Measurements from ENCODE around the gene GPR137. TPM values are rescaled to one million over a fixed set of nuclear protein-coding genes. Genes with fewer than 3 reads are reported as not detected.

Gene GPR137
- total RNA-seq, 2 experiments from 2014 or later = 18.3 to 52.3 TPM

DNA sequence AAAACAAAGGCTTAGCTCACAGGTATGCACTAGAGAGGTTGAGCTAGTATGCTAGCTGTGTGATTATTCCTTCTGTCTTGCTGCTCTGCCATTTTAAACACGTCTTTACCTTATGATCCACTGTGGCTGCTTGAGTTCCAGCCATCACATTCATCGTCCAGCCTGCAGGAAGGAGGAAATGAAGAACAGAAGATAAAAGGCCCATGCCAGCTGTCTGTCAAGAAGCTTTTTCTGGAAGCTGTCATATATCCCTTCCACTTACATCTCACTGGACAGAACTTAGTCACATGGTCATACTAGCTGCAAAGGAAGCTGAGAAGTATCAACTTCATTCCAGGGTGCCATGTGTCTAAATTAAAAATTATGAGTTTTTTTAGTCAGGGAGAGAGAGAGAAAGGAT lies 41.7 kb downstream of the GPR137 start:
- Histone ChIP-seq H3K4me1 (ENCODE audit: insufficient read depth, low read length, poor library complexity, severe bottlenecking) (peaks cover 9% of the 10 kb centered on the region), H3K36me3 (ENCODE audit: insufficient read depth, low read length) (peaks cover 9% of the 10 kb centered on the region; the same call in 1 of the 2 replicates), H4K20me1 (ENCODE audit: insufficient read depth, low read length) (no peaks in the 10 kb centered on the region), H3K79me2 (ENCODE audit: insufficient read depth, low read depth, low read length) (no peaks in the 10 kb centered on the region), H3K9me3 (ENCODE audit: low read length) (no peaks in the 10 kb centered on the region), H3K4me3 (ENCODE audit: low read depth, low read length, poor library complexity, severe bottlenecking) (no peak overlapping the region), H3K27ac (ENCODE audit: low read depth, low read length, poor library complexity, severe bottlenecking) (no peak overlapping the region), H2AFZ (ENCODE audit: low read length) (no peak overlapping the region), H3K9me2 (ENCODE audit: insufficient read depth, low read length) (no peaks in the 10 kb centered on the region), H3K4me2 (ENCODE audit: low read length) (no peak overlapping the region)
- ChIA-PET POLR2A (no interaction called here), CTCF (ENCODE audit: unreplicated experiment) (interaction anchor here (0.5 kb wide), 1 partner anchor 589 kb away, joined by 3 read pairs; no protein-coding TSS in a partner anchor)
- no peak for DNase-seq (ENCODE audit: low spot score)
- TF ChIP-seq EZH2phosphoT487 (IDR thresholded peaks at IDR 0.05; ENCODE audit: borderline replicate concordance, low read depth, low read length) = no peak
- TF ChIP-seq, protein P1, sequence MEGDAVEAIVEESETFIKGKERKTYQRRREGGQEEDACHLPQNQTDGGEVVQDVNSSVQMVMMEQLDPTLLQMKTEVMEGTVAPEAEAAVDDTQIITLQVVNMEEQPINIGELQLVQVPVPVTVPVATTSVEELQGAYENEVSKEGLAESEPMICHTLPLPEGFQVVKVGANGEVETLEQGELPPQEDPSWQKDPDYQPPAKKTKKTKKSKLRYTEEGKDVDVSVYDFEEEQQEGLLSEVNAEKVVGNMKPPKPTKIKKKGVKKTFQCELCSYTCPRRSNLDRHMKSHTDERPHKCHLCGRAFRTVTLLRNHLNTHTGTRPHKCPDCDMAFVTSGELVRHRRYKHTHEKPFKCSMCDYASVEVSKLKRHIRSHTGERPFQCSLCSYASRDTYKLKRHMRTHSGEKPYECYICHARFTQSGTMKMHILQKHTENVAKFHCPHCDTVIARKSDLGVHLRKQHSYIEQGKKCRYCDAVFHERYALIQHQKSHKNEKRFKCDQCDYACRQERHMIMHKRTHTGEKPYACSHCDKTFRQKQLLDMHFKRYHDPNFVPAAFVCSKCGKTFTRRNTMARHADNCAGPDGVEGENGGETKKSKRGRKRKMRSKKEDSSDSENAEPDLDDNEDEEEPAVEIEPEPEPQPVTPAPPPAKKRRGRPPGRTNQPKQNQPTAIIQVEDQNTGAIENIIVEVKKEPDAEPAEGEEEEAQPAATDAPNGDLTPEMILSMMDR (conservative IDR thresholded peaks at IDR 0.05; ENCODE audit: low read length) = no peak
- intact Hi-C loops (cut with micrococcal nuclease; ENCODE audit: unreplicated experiment) = no loop called here
- BruUV-seq (replicated peaks) = no TSS peak

DNA sequence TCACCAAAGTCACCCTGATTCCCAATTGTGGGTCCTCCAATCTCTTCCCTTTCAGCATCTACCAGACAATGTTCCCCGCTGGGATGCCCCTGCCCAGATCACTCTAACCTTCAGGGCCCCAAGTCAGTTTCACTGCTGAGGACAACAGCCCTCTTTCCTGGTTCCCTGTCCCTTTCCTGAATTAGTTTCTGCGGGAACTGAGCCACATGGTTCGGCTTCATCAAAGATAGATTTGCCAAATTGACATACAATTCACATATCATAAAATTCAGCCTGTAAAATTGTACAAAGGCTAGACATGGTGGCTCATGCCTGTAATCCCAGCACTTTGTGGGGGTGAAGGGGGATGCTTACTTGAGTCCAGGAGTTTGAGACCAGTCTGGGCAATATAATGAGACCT lies 42.3 kb downstream of the GPR137 start:
- intact Hi-C loops (cut with micrococcal nuclease; ENCODE audit: unreplicated experiment) = no loop called here
- no peak overlapping the region for H3K4me2 ChIP-seq (ENCODE audit: low read length)
- no peaks in the 10 kb centered on the region for H3K9me2 ChIP-seq (ENCODE audit: insufficient read depth, low read length)
- DNase-seq (ENCODE audit: low spot score) = no peak
- no peak overlapping the region for H3K27ac ChIP-seq (ENCODE audit: low read depth, low read length, poor library complexity, severe bottlenecking)
- no peak overlapping the region for H2AFZ ChIP-seq (ENCODE audit: low read length)
- H3K4me1 ChIP-seq (ENCODE audit: insufficient read depth, low read length, poor library complexity, severe bottlenecking) = peaks cover 10% of the 10 kb centered on the region
- ChIA-PET CTCF (ENCODE audit: unreplicated experiment) (no interaction called here), POLR2A (no interaction called here)
- no TSS peak for BruUV-seq (replicated peaks)
- no peaks in the 10 kb centered on the region for H3K9me3 ChIP-seq (ENCODE audit: low read length)
- H3K79me2 ChIP-seq (ENCODE audit: insufficient read depth, low read depth, low read length) = no peaks in the 10 kb centered on the region
- H3K36me3 ChIP-seq (ENCODE audit: insufficient read depth, low read length) = peaks cover 3% of the 10 kb centered on the region; the same call in 1 of the 2 replicates
- H3K4me3 ChIP-seq (ENCODE audit: low read depth, low read length, poor library complexity, severe bottlenecking) = no peak overlapping the region
- TF ChIP-seq, protein P1 (conservative IDR thresholded peaks at IDR 0.05; ENCODE audit: low read length) = no peak
- TF ChIP-seq EZH2phosphoT487 (IDR thresholded peaks at IDR 0.05; ENCODE audit: borderline replicate concordance, low read depth, low read length) = no peak
- no peaks in the 10 kb centered on the region for H4K20me1 ChIP-seq (ENCODE audit: insufficient read depth, low read length)

DNA sequence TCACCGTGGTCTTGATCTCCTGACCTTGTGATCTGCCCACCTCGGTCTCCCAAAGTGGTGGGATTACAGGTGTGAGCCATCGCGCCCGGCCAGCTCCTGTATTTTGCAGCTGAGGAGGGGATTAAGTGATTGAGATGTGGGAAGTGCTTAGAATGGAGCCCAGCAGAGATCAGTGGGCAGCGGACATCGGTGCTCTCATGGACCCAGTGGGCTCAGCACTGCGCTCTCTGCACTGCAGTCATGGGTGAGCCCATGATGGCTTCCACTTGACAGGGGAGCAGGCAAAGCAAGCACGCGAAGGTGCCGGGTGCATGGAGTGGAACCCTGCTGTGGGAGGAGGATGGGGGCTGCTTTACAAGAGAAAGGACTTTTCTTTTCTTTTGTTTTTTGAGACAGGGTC lies 45.2 kb downstream of the GPR137 start:
- DNase-seq (ENCODE audit: low spot score) = no peak
- H3K4me1 ChIP-seq (ENCODE audit: insufficient read depth, low read length, poor library complexity, severe bottlenecking) = peaks cover 22% of the 10 kb centered on the region
- H3K79me2 ChIP-seq (ENCODE audit: insufficient read depth, low read depth, low read length) = no peaks in the 10 kb centered on the region
- no peak overlapping the region for H3K4me2 ChIP-seq (ENCODE audit: low read length)
- no peak overlapping the region for H2AFZ ChIP-seq (ENCODE audit: low read length)
- no peaks in the 10 kb centered on the region for H3K9me3 ChIP-seq (ENCODE audit: low read length)
- H3K4me3 ChIP-seq (ENCODE audit: low read depth, low read length, poor library complexity, severe bottlenecking) = no peak overlapping the region
- intact Hi-C loops (cut with micrococcal nuclease; ENCODE audit: unreplicated experiment) = loop anchor here (1.0 kb wide), 1 partner anchor 13 kb away; the partner anchor contains the start of gene PRDX5
- no peaks in the 10 kb centered on the region for H3K9me2 ChIP-seq (ENCODE audit: insufficient read depth, low read length)
- no peaks in the 10 kb centered on the region for H4K20me1 ChIP-seq (ENCODE audit: insufficient read depth, low read length)
- no peak for TF ChIP-seq EZH2phosphoT487 (IDR thresholded peaks at IDR 0.05; ENCODE audit: borderline replicate concordance, low read depth, low read length)
- TF ChIP-seq, protein P1 (conservative IDR thresholded peaks at IDR 0.05; ENCODE audit: low read length) = no peak
- POLR2A ChIA-PET = interaction anchor here (1.1 to 1.9 kb wide), 2 partner anchors 13 to 26 kb away, joined by 3 to 11 read pairs; partner anchors contain the start of genes PRDX5 and TRMT112
- CTCF ChIA-PET (ENCODE audit: unreplicated experiment) = interaction anchor here (1.4 kb wide), 1 partner anchor 13 kb away, joined by 9 read pairs; the partner anchor contains the start of genes PRDX5 and TRMT112
- H3K27ac ChIP-seq (ENCODE audit: low read depth, low read length, poor library complexity, severe bottlenecking) = no peak overlapping the region
- no TSS peak for BruUV-seq (replicated peaks)
- peaks cover 9% of the 10 kb centered on the region; the same call in 1 of the 2 replicates for H3K36me3 ChIP-seq (ENCODE audit: insufficient read depth, low read length)

Measured in OCI-LY7 (cell line).